Caco-2 (cell line): Measurements from ENCODE around the gene PIAS1. TPM values are rescaled to one million over a fixed set of nuclear protein-coding genes. Genes with fewer than 3 reads are reported as not detected.
"Not testable (repeated sequence)": the region's sequence is repeated elsewhere in the genome, so short reads cannot be mapped to it uniquely, and the experiment has no call there.

Source experiments
- BruUV-seq: library from RNA; stranded (reverse); fragments of 400-500 nt; replicated peaks from 2 replicates; lab custom pipeline; 2021; lab: Mats Ljungman, UMichigan
- CTCF ChIA-PET: fragments of 300-600 bp; sonication (Branson Sonifier 250); formaldehyde crosslinking; loops from one replicate; lab custom pipeline; 2022; ENCODE audit warnings: antibody characterized with exemption; lab: Charles Lee
- POLR2A ChIA-PET: fragments of 300-600 bp; sonication (Branson Sonifier 250); formaldehyde crosslinking; loops from one replicate; lab custom pipeline; 2022; ENCODE audit warnings: antibody characterized with exemption; lab: Charles Lee
- DNase-seq, 2 experiments: peaks; one replicate each; pipeline versions ENCODE4 v3.0.0 to v3.0.0-alpha.2; 2020 to 2022
- H3K27me3 ChIP-seq: replicated peaks from 2 replicates; pipeline ENCODE4 v1.6.0; 2011; ENCODE audit warnings: low read length; ENCODE audit not compliant: control insufficient read depth, insufficient read depth
- H3K36me3 ChIP-seq: 2 replicates; pipeline ENCODE4 v1.5.1; 2011; ENCODE audit warnings: low read length; ENCODE audit not compliant: control insufficient read depth, insufficient read depth
- H3K4me1 ChIP-seq: fragments of 250-450 bp; sonication (Bioruptor Pico); 2 replicates; pipeline ENCODE4 v1.5.1; 2020; ENCODE audit warnings: mild to moderate bottlenecking
- H3K4me3 ChIP-seq: 2 replicates; pipeline ENCODE4 v1.5.1; 2011; ENCODE audit warnings: low read depth, mild to moderate bottlenecking, control low read depth, low read length
- H3K9me3 ChIP-seq: fragments of 250-450 bp; sonication (Bioruptor Pico); 2 replicates; pipeline ENCODE4 v1.5.1; 2020; ENCODE audit warnings: mild to moderate bottlenecking, moderate library complexity
- H3K27ac Mint-ChIP-seq: one replicate; pipeline ENCODE4 v1.8.0; 2022; ENCODE audit warnings: mixed read lengths; ENCODE audit not compliant: unreplicated experiment
- H3K27me3 Mint-ChIP-seq: one replicate; pipeline ENCODE4 v1.8.0; 2022; ENCODE audit warnings: mixed read lengths; ENCODE audit not compliant: insufficient read depth, unreplicated experiment
- H3K36me3 Mint-ChIP-seq: one replicate; pipeline ENCODE4 v1.8.0; 2022; ENCODE audit warnings: mild to moderate bottlenecking, mixed read lengths; ENCODE audit not compliant: insufficient read depth, unreplicated experiment
- H3K4me1 Mint-ChIP-seq: one replicate; pipeline ENCODE4 v1.8.0; 2022; ENCODE audit warnings: low read depth, mixed read lengths; ENCODE audit not compliant: unreplicated experiment
- H3K4me3 Mint-ChIP-seq: one replicate; pipeline ENCODE4 v1.8.0; 2022; ENCODE audit warnings: mild to moderate bottlenecking, moderate library complexity, mixed read lengths; ENCODE audit not compliant: unreplicated experiment
- H3K9me3 Mint-ChIP-seq: one replicate; pipeline ENCODE4 v1.8.0; 2022; ENCODE audit warnings: mixed read lengths; ENCODE audit not compliant: unreplicated experiment
- intact Hi-C: fragments of 100-400 bp; cut with micrococcal nuclease; formaldehyde crosslinking; loops from one replicate; pipeline ENCODE4 v1.10.0; 2022; ENCODE audit not compliant: unreplicated experiment
- total RNA-seq: library from RNA; stranded (reverse); gene quantifications from 2 replicates; pipeline ENCODE4 v1.2.3, GENCODE V29; 2022
- TF ChIP-seq, protein P1 (sequence below), 2 experiments: fragments of 200-600 bp in 1 of 2; IDR thresholded peaks; 1 replicate in 1 of 2; 2 replicates in 1 of 2; pipeline versions ENCODE4 v1.5.1 to v1.8.0; 2011 to 2022; ENCODE audit warnings: antibody characterized with exemption in 1 of 2, control low read depth in 1 of 2, inconsistent platforms in 1 of 2, low read depth in 1 of 2, low read length in 1 of 2, mild to moderate bottlenecking in 1 of 2, moderate library complexity in 1 of 2; ENCODE audit not compliant: insufficient read depth in 1 of 2, severe bottlenecking in 1 of 2, unreplicated experiment in 1 of 2

PIAS1 gene
- total RNA-seq, 1 experiment from 2014 or later, result 48.0 TPM

DNA sequence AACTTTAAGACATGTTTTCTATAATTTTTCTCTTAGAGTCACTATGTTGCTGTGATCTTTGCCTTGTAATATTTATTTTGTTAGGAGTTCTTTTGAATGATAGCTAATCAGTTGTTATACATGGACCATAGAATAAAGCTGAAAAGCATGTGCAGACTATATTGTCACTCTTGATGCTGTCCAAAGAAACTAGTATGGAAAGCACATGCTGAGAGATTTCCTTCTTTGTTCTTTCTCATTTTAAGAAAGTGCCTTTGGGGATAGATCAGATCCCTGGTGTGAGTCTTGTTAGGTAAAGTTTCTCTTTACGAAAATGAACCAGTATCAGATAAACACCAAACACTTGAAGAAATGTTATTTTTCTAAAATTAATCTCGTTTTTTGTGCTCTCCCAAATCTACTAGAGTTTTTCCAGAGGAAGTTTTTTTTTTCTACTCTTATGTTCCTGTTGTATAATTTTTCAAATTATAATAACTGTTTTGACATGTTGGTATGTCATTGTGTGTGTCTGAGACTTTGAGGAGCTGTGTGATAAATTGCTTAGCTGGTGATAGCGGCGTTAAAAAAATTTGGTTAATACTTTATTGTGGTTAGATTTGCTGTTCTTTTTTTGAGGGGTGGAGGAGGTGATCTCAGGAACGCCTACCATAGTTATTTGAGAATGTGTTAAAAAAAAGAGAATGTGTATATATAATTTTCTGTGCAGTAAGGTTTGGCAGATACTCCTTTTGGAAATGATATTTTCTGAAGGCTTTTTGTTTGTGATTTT is 2.2 kb downstream of the PIAS1 start:
- BruUV-seq, result no TSS peak
- TF ChIP-seq, protein P1, sequence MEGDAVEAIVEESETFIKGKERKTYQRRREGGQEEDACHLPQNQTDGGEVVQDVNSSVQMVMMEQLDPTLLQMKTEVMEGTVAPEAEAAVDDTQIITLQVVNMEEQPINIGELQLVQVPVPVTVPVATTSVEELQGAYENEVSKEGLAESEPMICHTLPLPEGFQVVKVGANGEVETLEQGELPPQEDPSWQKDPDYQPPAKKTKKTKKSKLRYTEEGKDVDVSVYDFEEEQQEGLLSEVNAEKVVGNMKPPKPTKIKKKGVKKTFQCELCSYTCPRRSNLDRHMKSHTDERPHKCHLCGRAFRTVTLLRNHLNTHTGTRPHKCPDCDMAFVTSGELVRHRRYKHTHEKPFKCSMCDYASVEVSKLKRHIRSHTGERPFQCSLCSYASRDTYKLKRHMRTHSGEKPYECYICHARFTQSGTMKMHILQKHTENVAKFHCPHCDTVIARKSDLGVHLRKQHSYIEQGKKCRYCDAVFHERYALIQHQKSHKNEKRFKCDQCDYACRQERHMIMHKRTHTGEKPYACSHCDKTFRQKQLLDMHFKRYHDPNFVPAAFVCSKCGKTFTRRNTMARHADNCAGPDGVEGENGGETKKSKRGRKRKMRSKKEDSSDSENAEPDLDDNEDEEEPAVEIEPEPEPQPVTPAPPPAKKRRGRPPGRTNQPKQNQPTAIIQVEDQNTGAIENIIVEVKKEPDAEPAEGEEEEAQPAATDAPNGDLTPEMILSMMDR (IDR thresholded peaks at IDR 0.05; ENCODE audit: insufficient read depth in 1 of 2, low read depth in 1 of 2, low read length in 1 of 2, severe bottlenecking in 1 of 2, unreplicated experiment in 1 of 2), result no peak
- Histone ChIP-seq H3K4me3 (peak overlapping the region; percentile 15; the same call in 1 of the 2 replicates), H3K9me3 (no peaks in the 10 kb centered on the region), H3K36me3 (no peaks in the 10 kb centered on the region), H3K4me1 (peaks cover 32% of the 10 kb centered on the region), H3K27me3 (no peaks in the 10 kb centered on the region)
- DNase-seq, result no peak
- CTCF ChIA-PET, result no interaction called here
- peak overlapping the region; percentile 74 for H3K27ac Mint-ChIP-seq
- H3K36me3 Mint-ChIP-seq, result peaks cover 9% of the 10 kb centered on the region
- intact Hi-C loops, result loop anchor here (5.0 kb wide), 1 partner anchor 101 kb away; no protein-coding TSS in a partner anchor
- POLR2A ChIA-PET, result no interaction called here
- peak overlapping the region; percentile 84 for H3K4me3 Mint-ChIP-seq
- peaks cover 27% of the 10 kb centered on the region for H3K4me1 Mint-ChIP-seq
- H3K9me3 Mint-ChIP-seq, result no peaks in the 10 kb centered on the region
- no peaks in the 10 kb centered on the region for H3K27me3 Mint-ChIP-seq

DNA sequence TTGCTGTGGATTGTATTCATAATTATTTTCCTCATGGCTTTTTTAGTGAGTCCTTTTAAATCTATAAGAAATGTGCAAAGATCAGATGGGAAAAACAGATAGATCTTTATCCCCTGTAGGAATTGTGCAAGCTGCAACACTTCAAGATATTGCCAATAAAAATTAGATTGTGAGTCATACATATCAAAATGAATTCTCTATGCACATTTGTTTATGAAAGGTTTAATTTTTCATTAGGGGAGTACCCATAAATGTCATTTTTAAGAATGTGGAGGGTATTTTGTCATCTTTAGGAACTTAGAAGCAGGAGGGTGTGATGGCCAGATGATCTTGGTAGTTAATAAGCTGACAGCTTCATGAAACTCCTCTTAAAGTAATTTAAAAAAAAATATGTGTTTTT is 2.9 kb downstream of the PIAS1 start:
- Histone ChIP-seq H3K4me3 (no peak overlapping the region), H3K36me3 (no peaks in the 10 kb centered on the region), H3K27me3 (no peaks in the 10 kb centered on the region), H3K4me1 (peaks cover 24% of the 10 kb centered on the region), H3K9me3 (no peaks in the 10 kb centered on the region)
- intact Hi-C loops, result loop anchor here (5.0 kb wide), 1 partner anchor 100 kb away; no protein-coding TSS in a partner anchor
- DNase-seq, result no peak
- Mint-ChIP-seq H3K36me3 (peaks cover 9% of the 10 kb centered on the region), H3K4me3 (peak overlapping the region; percentile 28), H3K9me3 (no peaks in the 10 kb centered on the region), H3K27me3 (no peaks in the 10 kb centered on the region), H3K4me1 (peaks cover 22% of the 10 kb centered on the region), H3K27ac (no peak overlapping the region)
- BruUV-seq, result no TSS peak
- TF ChIP-seq, protein P1 (IDR thresholded peaks at IDR 0.05; ENCODE audit: insufficient read depth in 1 of 2, low read depth in 1 of 2, low read length in 1 of 2, severe bottlenecking in 1 of 2, unreplicated experiment in 1 of 2), result no peak
- POLR2A ChIA-PET, result no interaction called here
- CTCF ChIA-PET, result no interaction called here

DNA sequence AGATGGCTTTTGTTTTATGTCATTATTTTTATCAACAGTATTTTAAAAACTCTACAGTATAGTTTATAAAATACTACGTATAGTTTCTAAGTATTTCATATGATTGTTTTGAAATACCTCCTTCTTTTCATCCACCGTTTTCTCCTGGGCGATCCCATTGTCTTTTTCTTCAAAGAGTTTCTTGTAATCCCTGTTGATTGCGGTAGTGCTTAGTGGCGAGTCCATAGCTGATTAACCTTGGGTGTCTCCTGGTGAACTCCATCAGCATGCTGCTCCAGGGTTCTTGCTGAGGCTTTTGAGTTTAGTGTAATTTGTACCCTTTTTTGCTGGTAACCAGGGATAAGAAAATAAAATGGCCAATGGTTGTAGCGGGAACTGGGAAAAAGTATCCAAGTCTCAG is 3.6 kb downstream of the PIAS1 start:
- POLR2A ChIA-PET, result interaction anchor here (0.6 kb wide), 1 partner anchor 111 kb away, joined by 3 read pairs; no protein-coding TSS in a partner anchor
- H3K9me3 ChIP-seq, result no peaks in the 10 kb centered on the region
- Mint-ChIP-seq H3K27ac (no peak overlapping the region), H3K36me3 (peaks cover 9% of the 10 kb centered on the region), H3K4me1 (peaks cover 15% of the 10 kb centered on the region), H3K9me3 (no peaks in the 10 kb centered on the region), H3K27me3 (no peaks in the 10 kb centered on the region), H3K4me3 (peak overlapping the region; percentile 28)
- TF ChIP-seq, protein P1 (IDR thresholded peaks at IDR 0.05; ENCODE audit: insufficient read depth in 1 of 2, low read depth in 1 of 2, low read length in 1 of 2, severe bottlenecking in 1 of 2, unreplicated experiment in 1 of 2), result no peak
- no peaks in the 10 kb centered on the region for H3K27me3 ChIP-seq
- CTCF ChIA-PET, result no interaction called here
- no peak overlapping the region for H3K4me3 ChIP-seq
- H3K36me3 ChIP-seq, result no peaks in the 10 kb centered on the region
- BruUV-seq, result no TSS peak
- peaks cover 17% of the 10 kb centered on the region for H3K4me1 ChIP-seq
- intact Hi-C loops, result loop anchor here (5.0 kb wide), 1 partner anchor 100 kb away; no protein-coding TSS in a partner anchor
- no peak for DNase-seq

DNA sequence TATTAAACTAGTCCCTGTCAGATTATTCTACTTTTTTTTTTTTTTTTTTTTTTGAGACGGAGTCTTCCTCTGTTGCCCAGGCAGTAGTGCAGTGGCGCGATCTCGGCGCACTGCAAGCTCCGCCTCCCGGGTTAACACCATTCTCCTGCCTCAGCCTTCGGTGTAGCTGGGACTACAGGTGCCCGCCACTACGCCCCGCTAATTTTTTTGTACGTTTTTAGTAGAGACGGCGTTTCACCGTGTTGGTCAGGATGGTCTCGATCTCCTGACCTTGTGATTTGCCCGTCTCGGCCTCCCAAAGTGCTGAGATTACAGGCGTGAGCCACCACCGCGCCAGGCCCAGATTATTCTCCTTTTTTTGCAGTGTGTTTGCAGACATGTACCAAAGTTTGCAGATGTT is 4.9 kb downstream of the PIAS1 start:
- BruUV-seq, H3K36me3 ChIP-seq, CTCF ChIA-PET, H3K4me3 ChIP-seq, DNase-seq, H3K4me3 Mint-ChIP-seq, POLR2A ChIA-PET, H3K27me3 Mint-ChIP-seq, H3K27ac Mint-ChIP-seq, H3K9me3 Mint-ChIP-seq, H3K4me1 ChIP-seq, H3K27me3 ChIP-seq, H3K9me3 ChIP-seq, H3K36me3 Mint-ChIP-seq: not testable (repeated sequence)
- H3K4me1 Mint-ChIP-seq, result peaks cover 11% of the 10 kb centered on the region
- intact Hi-C loops, result loop anchor here (5.0 kb wide), 1 partner anchor 98 kb away; no protein-coding TSS in a partner anchor
